H1 (cell line): ENCODE data around the gene CHD5. TPM values are rescaled to one million over a fixed set of nuclear protein-coding genes. Genes with fewer than 3 reads are reported as not detected.

Experiments
- CTCF ChIA-PET: fragments of 300-600 bp; sonication (Branson Sonifier 250); formaldehyde crosslinking; loops from one replicate; lab custom pipeline; 2021; ENCODE audit not compliant: partially characterized antibody; lab: Charles Lee
- POLR2A ChIA-PET: fragments of 300-600 bp; sonication (Branson Sonifier 250); formaldehyde crosslinking; loops from one replicate; lab custom pipeline; 2021; ENCODE audit warnings: inconsistent platforms; ENCODE audit not compliant: partially characterized antibody; lab: Charles Lee
- DNase-seq, 2 experiments: peaks; one replicate each; pipeline versions ENCODE4 v3.0.0 to v3.0.0-alpha.2; 2010 to 2022; ENCODE audit warnings: low spot score in 2 of 2, low read depth in 1 of 2, mixed read lengths in 1 of 2
- FAIRE-seq: peaks from 2 replicates; lab custom pipeline; 2011; peaks lifted over from hg19 to GRCh38; lab: Jason Lieb, UNC
- H2AFZ ChIP-seq: 2 replicates; pipeline ENCODE4 v1.8.1; 2012; ENCODE audit warnings: low read length, inconsistent platforms
- H2AK5ac ChIP-seq: 2 replicates; pipeline ENCODE4 v1.6.1; 2013; ENCODE audit warnings: low read depth, low read length
- H2BK120ac ChIP-seq: replicated peaks from 2 replicates; pipeline ENCODE3; 2013; ENCODE audit warnings: low read depth, low read length, inconsistent platforms
- H2BK12ac ChIP-seq: 2 replicates; pipeline ENCODE4 v1.6.1; 2013; ENCODE audit warnings: low read depth, low read length
- H2BK15ac ChIP-seq: 2 replicates; pipeline ENCODE4 v1.6.1; 2013; ENCODE audit warnings: low read length
- H2BK20ac ChIP-seq: 2 replicates; pipeline ENCODE4 v1.6.1; 2013; ENCODE audit warnings: low read length
- H2BK5ac ChIP-seq: 2 replicates; pipeline ENCODE4 v1.6.1; 2013; ENCODE audit warnings: low read depth, low read length
- H3K14ac ChIP-seq: 2 replicates; pipeline ENCODE4 v1.6.1; 2013; ENCODE audit warnings: inconsistent platforms; ENCODE audit not compliant: insufficient read length
- H3K18ac ChIP-seq: 2 replicates; pipeline ENCODE4 v1.6.1; 2013; ENCODE audit warnings: low read length; ENCODE audit errors: extremely low read depth
- H3K23ac ChIP-seq: 2 replicates; pipeline ENCODE4 v1.6.1; 2013; ENCODE audit warnings: inconsistent platforms; ENCODE audit not compliant: insufficient read length
- H3K23me2 ChIP-seq: 2 replicates; pipeline ENCODE4 v1.6.1; 2013; ENCODE audit warnings: low read depth, low read length
- H3K27ac ChIP-seq: 2 replicates; pipeline ENCODE4 v1.6.1; 2011; ENCODE audit warnings: low read depth, low read length, inconsistent platforms
- H3K27me3 ChIP-seq, 4 experiments: replicated peaks in 1 of 4; 1 replicate in 1 of 4; 2 replicates in 3 of 4; pipeline versions ENCODE4 v1.6.1 to v1.8.1; 2011 to 2013; ENCODE audit warnings: low read length in 3 of 4, mild to moderate bottlenecking in 3 of 4, inconsistent platforms in 2 of 4, mixed read lengths in 2 of 4, moderate library complexity in 1 of 4; ENCODE audit not compliant: control insufficient read depth in 3 of 4, insufficient read depth in 3 of 4; ENCODE audit errors: extremely low read depth in 1 of 4
- H3K36me3 ChIP-seq, 4 experiments: 2 replicates each; pipeline versions ENCODE4 v1.6.1 to v1.8.1; 2011 to 2013; ENCODE audit warnings: mild to moderate bottlenecking in 4 of 4, low read length in 3 of 4, moderate library complexity in 2 of 4, control low read depth in 1 of 4, inconsistent platforms in 1 of 4; ENCODE audit not compliant: insufficient read depth in 4 of 4, control insufficient read depth in 2 of 4
- H3K4ac ChIP-seq: replicated peaks from 2 replicates; pipeline ENCODE3; 2013; ENCODE audit warnings: low read length, low read depth, mixed read lengths, inconsistent platforms; ENCODE audit not compliant: insufficient read length
- H3K4me1 ChIP-seq, 4 experiments: replicated peaks in 1 of 4; 1 replicate in 1 of 4; 2 replicates in 3 of 4; pipeline versions ENCODE4 v1.6.1 to v1.8.1; 2011 to 2013; ENCODE audit warnings: low read length in 3 of 4, inconsistent platforms in 2 of 4, mixed read lengths in 1 of 4; ENCODE audit not compliant: insufficient read depth in 4 of 4, control insufficient read depth in 3 of 4
- H3K4me2 ChIP-seq, 2 experiments: 2 replicates each; pipeline versions ENCODE4 v1.6.1 to v1.8.1; 2011 to 2013; ENCODE audit warnings: low read depth in 2 of 2, low read length in 2 of 2, control low read depth in 1 of 2, inconsistent platforms in 1 of 2, mild to moderate bottlenecking in 1 of 2; ENCODE audit not compliant: insufficient read depth in 1 of 2
- H3K4me3 ChIP-seq, 4 experiments: fragments of 200-600, 300-600 bp in 1 of 4; sonication (generic), shearing (Covaris generic), sonication (Bioruptor Twin) in 1 of 4; 2 replicates each; pipeline versions ENCODE4 v1.5.1 to v1.8.1; 2011 to 2016; ENCODE audit warnings: low read length in 4 of 4, low read depth in 3 of 4, control low read depth in 2 of 4, inconsistent platforms in 2 of 4, mild to moderate bottlenecking in 2 of 4, mixed read lengths in 1 of 4, moderate library complexity in 1 of 4; ENCODE audit not compliant: insufficient read depth in 2 of 4; ENCODE audit errors: extremely low read depth in 1 of 4
- H3K56ac ChIP-seq: replicated peaks from 2 replicates; pipeline ENCODE3; 2013; ENCODE audit warnings: low read depth, mild to moderate bottlenecking, mixed read lengths, low read length, inconsistent platforms; ENCODE audit not compliant: insufficient read length
- H3K79me1 ChIP-seq: 2 replicates; pipeline ENCODE4 v1.6.1; 2013; ENCODE audit warnings: low read depth, low read length, control low read depth
- H3K79me2 ChIP-seq, 2 experiments: 2 replicates each; pipeline versions ENCODE4 v1.6.1 to v1.8.1; 2012 to 2013; ENCODE audit warnings: low read length in 2 of 2, mild to moderate bottlenecking in 2 of 2, inconsistent platforms in 1 of 2; ENCODE audit not compliant: insufficient read depth in 2 of 2, control insufficient read depth in 1 of 2
- H3K9ac ChIP-seq, 4 experiments: replicated peaks in 1 of 4; 1 replicate in 1 of 4; 2 replicates in 3 of 4; pipeline versions ENCODE4 v1.6.1 to v1.8.1; 2011 to 2013; ENCODE audit warnings: low read depth in 3 of 4, low read length in 3 of 4, control low read depth in 2 of 4, mild to moderate bottlenecking in 2 of 4, moderate library complexity in 2 of 4, inconsistent platforms in 1 of 4; ENCODE audit errors: extremely low read depth in 1 of 4
- H3K9me3 ChIP-seq, 2 experiments: 2 replicates each; pipeline versions ENCODE4 v1.6.1 to v1.8.1; 2012 to 2013; ENCODE audit warnings: mild to moderate bottlenecking in 2 of 2, moderate library complexity in 2 of 2, control low read depth in 1 of 2, inconsistent platforms in 1 of 2, low read depth in 1 of 2, low read length in 1 of 2, mixed read lengths in 1 of 2; ENCODE audit not compliant: insufficient read depth in 2 of 2
- H4K20me1 ChIP-seq, 2 experiments: replicated peaks in 1 of 2; 2 replicates each; pipeline versions ENCODE3 to v1.8.1; 2011 to 2013; ENCODE audit warnings: inconsistent platforms in 2 of 2, low read length in 2 of 2, mild to moderate bottlenecking in 1 of 2; ENCODE audit not compliant: insufficient read depth in 2 of 2, control insufficient read depth in 1 of 2
- H4K5ac ChIP-seq: 2 replicates; pipeline ENCODE4 v1.6.1; 2013; ENCODE audit warnings: low read length, low read depth, mixed read lengths, inconsistent platforms; ENCODE audit not compliant: insufficient read length
- H4K8ac ChIP-seq: 2 replicates; pipeline ENCODE4 v1.8.0; 2013; ENCODE audit warnings: mild to moderate bottlenecking, moderate library complexity, low read length, inconsistent platforms; ENCODE audit not compliant: insufficient read depth; ENCODE audit errors: extremely low read depth
- H4K91ac ChIP-seq: replicated peaks from 2 replicates; pipeline ENCODE3; 2013; ENCODE audit warnings: low read length, mixed read lengths, inconsistent platforms; ENCODE audit not compliant: insufficient read length
- JUND ChIP-seq: IDR thresholded peaks from 2 replicates; pipeline ENCODE4 v1.6.1; 2011; ENCODE audit warnings: mild to moderate bottlenecking, improper control_type of control experiment, low read length
- RAD21 ChIP-seq, 2 experiments: IDR thresholded peaks in 1 of 2; conservative IDR thresholded peaks in 1 of 2; 2 replicates each; pipeline ENCODE4 v1.6.1; 2011; ENCODE audit warnings: low read depth in 2 of 2, low read length in 2 of 2, improper control_type of control experiment in 1 of 2, inconsistent platforms in 1 of 2, mild to moderate bottlenecking in 1 of 2, moderate library complexity in 1 of 2
- SIRT6 ChIP-seq: IDR thresholded peaks from one replicate; pipeline ENCODE4 v1.7.1; 2012; ENCODE audit warnings: low read length, inconsistent platforms
- WGBS, 2 experiments: shearing (Covaris generic) in 1 of 2; methylation state at CpG; one replicate each; pipeline versions ENCODE4 v1.1.6 to v1.1.7; 2013 to 2015; ENCODE audit warnings: low lambda C conversion rate in 2 of 2, mixed read lengths in 2 of 2, inconsistent platforms in 1 of 2, low coverage in 1 of 2, missing lambda C conversion rate in 1 of 2; ENCODE audit not compliant: insufficient replicate concordance in 2 of 2, insufficient coverage in 1 of 2, insufficient read length in 1 of 2; ENCODE audit errors: extremely low coverage in 1 of 2, missing lambda C conversion rate in 1 of 2; 5-methylcytosine and 5-hydroxymethylcytosine counted together
- polyA plus RNA-seq, 7 experiments: library from polyadenylated mRNA; depleted of rRNA in 3 of 7; stranded (reverse) in 5 of 7; unstranded in 2 of 7; fragments of >200 nt in 5 of 7; fragments of 200-250 nt in 2 of 7; gene quantifications; 1 replicate in 5 of 7; 2 replicates in 1 of 7; 4 replicates in 1 of 7; pipeline versions ENCODE4 v1.2.1 to v1.2.3, GENCODE V29; 2011 to 2013; ENCODE audit warnings: missing spikeins in 2 of 7, mixed read lengths in 2 of 7
- total RNA-seq: library from RNA; stranded (reverse); fragmentation: NEBNext Ultra II Directional; extraction: Animal tissue kit (Norgen Biotek cat#: 25700); gene quantifications from 2 replicates; pipeline ENCODE4 v1.2.1, GENCODE V29; 2021

The CHD5 gene
- total and polyA plus RNA-seq, 2 of the 8 experiments (the other 6 are each of a cell fraction or from before 2014, with no cell fraction given): 0.42 to 1.8 TPM

DNA sequence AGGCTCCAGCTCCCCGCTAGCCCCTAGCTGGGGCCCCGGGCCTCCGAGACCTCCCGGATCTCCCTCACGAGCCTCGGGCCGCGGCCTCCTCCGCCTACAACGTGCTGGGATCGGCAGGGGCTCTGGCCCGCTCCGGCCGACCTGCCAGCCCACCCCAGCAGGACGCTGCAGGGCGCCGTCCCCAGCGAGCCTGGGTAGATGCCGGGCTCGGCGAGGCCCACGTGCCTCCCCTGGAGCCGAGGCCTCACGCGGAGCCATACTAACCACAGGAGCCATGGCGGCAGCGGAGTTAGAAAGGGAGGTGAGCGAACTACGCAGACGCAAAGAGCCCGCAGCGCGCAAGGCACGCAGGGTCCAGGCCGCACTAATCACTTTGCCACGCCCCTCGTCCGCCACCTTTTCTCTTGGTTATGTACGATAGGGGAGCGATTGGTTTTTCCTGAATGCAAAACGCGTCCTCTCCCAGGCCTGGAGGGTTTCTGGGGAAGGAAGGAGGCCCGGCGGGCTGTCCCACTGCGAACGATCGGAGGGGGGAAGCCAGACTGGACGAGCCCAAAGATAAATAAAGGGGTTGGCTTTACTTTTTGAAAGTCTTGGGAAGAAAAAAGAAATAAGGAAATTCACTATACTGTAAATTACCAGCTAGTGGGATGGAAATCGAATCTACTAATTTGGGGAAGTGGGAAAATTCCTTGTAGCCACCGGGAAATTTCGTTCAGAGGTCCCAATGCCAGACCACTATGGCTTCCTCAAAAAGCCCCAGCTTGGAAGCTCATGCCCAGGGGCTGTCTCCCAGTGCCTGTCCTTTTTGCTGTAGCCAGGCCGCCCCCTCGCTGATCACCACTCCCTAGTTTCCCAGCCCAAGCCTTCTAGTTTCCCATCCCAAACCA lies 19.4 kb upstream of the CHD5 start, which contains the start of gene RPL22:
RPL22 (minus strand) TSS at position 298 of the 890 bp plus-strand sequence; CDS start at position 276, 22 bp downstream.
- DNase-seq (peak; percentile 94 to 96), FAIRE-seq (peak; percentile 90)
- H3K27ac ChIP-seq: peak within 1 kb of the TSS; percentile 95
- H4K20me1 ChIP-seq: peaks cover 5 to 7% of the 10 kb centered on the region in 2 experiments
- H3K23ac ChIP-seq: no peak within 1 kb of the TSS
- H3K27me3 ChIP-seq: no peaks in the 10 kb centered on the region
- H3K9me3 ChIP-seq: no peaks in the 10 kb centered on the region
- peak within 1 kb of the TSS; percentile 69 to 98 (median 86) for H3K4me3 ChIP-seq
- H2BK12ac ChIP-seq: peak within 1 kb of the TSS; percentile 64
- peak within 1 kb of the TSS; percentile 94 for H4K5ac ChIP-seq
- H3K36me3 ChIP-seq: peaks cover 7 to 35% (median 23%) of the 10 kb centered on the region in 4 experiments
- H4K8ac ChIP-seq: peak within 1 kb of the TSS; percentile 97; the same call in 1 of the 2 replicates
- H2AK5ac ChIP-seq: peak within 1 kb of the TSS; percentile 32; the same call in 1 of the 2 replicates
- ChIA-PET POLR2A (interaction anchor here (0.7 to 4.9 kb wide), 15 partner anchors 8 to 402 kb away, joined by 3 to 65 read pairs (median 5); partner anchors contain the start of genes ICMT, KLHL21 and RNF207), CTCF (interaction anchor here (0.5 to 17.1 kb wide), 6 partner anchors 8 to 556 kb away, joined by 3 to 353 read pairs (median 6); partner anchors contain the start of genes HES3 and ICMT)
- H3K4me1 ChIP-seq: peaks cover 6 to 13% (median 8%) of the 10 kb centered on the region in 4 experiments; a peak in 6 of 7 replicates
- peak within 1 kb of the TSS; percentile 88 for H2BK15ac ChIP-seq
- peaks cover 29 to 53% of the 10 kb centered on the region in 2 experiments for H3K79me2 ChIP-seq
- H2BK120ac ChIP-seq: peak within 1 kb of the TSS; percentile 91
- H2BK5ac ChIP-seq: peak within 1 kb of the TSS; percentile 91
- H3K18ac ChIP-seq: peak within 1 kb of the TSS; percentile 98
- H4K91ac ChIP-seq: peak within 1 kb of the TSS; percentile 99
- peak within 1 kb of the TSS; percentile 99 for H3K4ac ChIP-seq
- peak within 1 kb of the TSS; percentile 83 for H2AFZ ChIP-seq
- no peak within 1 kb of the TSS for H2BK20ac ChIP-seq
- 2% methylated on average over 53 of the region's 53 CpGs; no CpG with 5 or more reads in 1 of the 2 experiments for WGBS, 2 experiments
- peak within 1 kb of the TSS; percentile 82 to 97 for H3K4me2 ChIP-seq
- peak within 1 kb of the TSS; percentile 87 for H3K56ac ChIP-seq
- peak within 1 kb of the TSS; percentile 94 to 99 (median 96) for H3K9ac ChIP-seq
- no peak within 1 kb of the TSS for H3K14ac ChIP-seq
- H3K23me2 ChIP-seq: peaks cover 10% of the 10 kb centered on the region
- H3K79me1 ChIP-seq: no peaks in the 10 kb centered on the region; the same call in 1 of the 2 replicates
- TF ChIP-seq RAD21 (IDR thresholded peaks at IDR 0.05 in 1 of 2, conservative IDR thresholded peaks at IDR 0.05 in 1 of 2; ENCODE audit: low read depth in 2 of 2, low read length in 2 of 2) (no peak), JUND (peak; percentile 97), SIRT6 (no peak)
